CD4-positive, alpha-beta T cell (primary cell): Measurements from ENCODE around the gene RAD51B. TPM values are rescaled to one million over a fixed set of nuclear protein-coding genes. Genes with fewer than 3 reads are reported as not detected.

ENCODE experiments used
- ATAC-seq: fragments of 200-7000 bp; cut with Tn5 transposase; one replicate; pipeline ENCODE4 v1.10.0; 2022; ENCODE audit warnings: mild to moderate bottlenecking; ENCODE audit not compliant: poor library complexity
- CTCF ChIA-PET: fragments of 350-600 bp; sonication (Branson Sonifier 250); formaldehyde crosslinking; loops from one replicate; lab custom pipeline; 2021; ENCODE audit warnings: antibody characterized with exemption, inconsistent platforms; lab: Charles Lee
- POLR2A ChIA-PET: fragments of 350-600 bp; sonication (Branson Sonifier 250); formaldehyde crosslinking; loops from one replicate; lab custom pipeline; 2021; ENCODE audit warnings: antibody characterized with exemption, inconsistent platforms; lab: Charles Lee
- DNase-seq, 14 experiments: peaks; one replicate each; pipeline ENCODE4 v3.0.0-alpha.2; 2013 to 2020; ENCODE audit warnings: mixed read lengths in 2 of 14
- H3K27ac ChIP-seq, 2 donors: one replicate each; pipeline versions ENCODE4 v1.5.1 to v1.7.0; 2013; ENCODE audit warnings: low read length in 2 of 2, low read depth in 1 of 2, mild to moderate bottlenecking in 1 of 2
- H3K27me3 ChIP-seq, 2 experiments: 1 replicate in 1 of 2; 2 replicates in 1 of 2; pipeline versions ENCODE4 v1.6.1 to v1.7.0; 2013; ENCODE audit warnings: low read length in 2 of 2, control low read depth in 1 of 2, mild to moderate bottlenecking in 1 of 2, moderate library complexity in 1 of 2; ENCODE audit not compliant: insufficient read depth in 2 of 2, control insufficient read depth in 1 of 2
- H3K36me3 ChIP-seq: one replicate; pipeline ENCODE4 v1.6.1; 2013; ENCODE audit warnings: low read length, control low read depth; ENCODE audit not compliant: insufficient read depth
- H3K4me1 ChIP-seq: one replicate; pipeline ENCODE4 v1.6.1; 2013; ENCODE audit warnings: low read length, control low read depth; ENCODE audit not compliant: insufficient read depth
- H3K4me3 ChIP-seq: one replicate; pipeline ENCODE4 v1.5.1; 2013; ENCODE audit warnings: mild to moderate bottlenecking, low read length, moderate library complexity
- H3K9me3 ChIP-seq, 2 experiments: 1 replicate in 1 of 2; 2 replicates in 1 of 2; pipeline versions ENCODE4 v1.6.1 to v1.7.0; 2013; ENCODE audit warnings: low read length in 2 of 2, mild to moderate bottlenecking in 2 of 2, control low read depth in 1 of 2, moderate library complexity in 1 of 2; ENCODE audit not compliant: control insufficient read depth in 1 of 2, insufficient read depth in 1 of 2
- H3K27ac Mint-ChIP-seq: one replicate; pipeline ENCODE4 v1.8.0; 2020; ENCODE audit warnings: mixed read lengths
- H3K27me3 Mint-ChIP-seq: one replicate; pipeline ENCODE4 v1.8.0; 2021; ENCODE audit warnings: mixed read lengths
- H3K36me3 Mint-ChIP-seq: one replicate; pipeline ENCODE4 v1.8.0; 2021; ENCODE audit warnings: low read depth, mixed read lengths
- H3K4me1 Mint-ChIP-seq: one replicate; pipeline ENCODE4 v1.8.0; 2021; ENCODE audit warnings: low read depth, mixed read lengths
- H3K4me3 Mint-ChIP-seq: one replicate; pipeline ENCODE4 v1.8.0; 2020; ENCODE audit warnings: mild to moderate bottlenecking, mixed read lengths
- H3K9me3 Mint-ChIP-seq: one replicate; pipeline ENCODE4 v1.8.0; 2020; ENCODE audit warnings: mixed read lengths
- CTCF ChIP-seq: fragments of 200-600 bp; IDR thresholded peaks from one replicate; pipeline ENCODE4 v1.8.0; 2022; ENCODE audit warnings: antibody characterized with exemption, mild to moderate bottlenecking
- intact Hi-C, 2 experiments: fragments of 100-400 bp; cut with DNase I in 1 of 2; cut with micrococcal nuclease in 1 of 2; formaldehyde crosslinking; loops; one replicate each; pipeline versions ENCODE4 v1.15.1 to v1.9.0; 2023 to 2025; cut with DNase I, micrococcal nuclease
- total RNA-seq, 174 experiments: library from RNA in 2 of 174; stranded (reverse) in 2 of 174; gene quantifications; one replicate each; pipeline ENCODE4 v1.2.3 and lab custom pipeline; 2021 to 2026

The RAD51B gene
- total RNA-seq, 2 experiments from 2014 or later: 18.4 to 20.0 TPM

DNA sequence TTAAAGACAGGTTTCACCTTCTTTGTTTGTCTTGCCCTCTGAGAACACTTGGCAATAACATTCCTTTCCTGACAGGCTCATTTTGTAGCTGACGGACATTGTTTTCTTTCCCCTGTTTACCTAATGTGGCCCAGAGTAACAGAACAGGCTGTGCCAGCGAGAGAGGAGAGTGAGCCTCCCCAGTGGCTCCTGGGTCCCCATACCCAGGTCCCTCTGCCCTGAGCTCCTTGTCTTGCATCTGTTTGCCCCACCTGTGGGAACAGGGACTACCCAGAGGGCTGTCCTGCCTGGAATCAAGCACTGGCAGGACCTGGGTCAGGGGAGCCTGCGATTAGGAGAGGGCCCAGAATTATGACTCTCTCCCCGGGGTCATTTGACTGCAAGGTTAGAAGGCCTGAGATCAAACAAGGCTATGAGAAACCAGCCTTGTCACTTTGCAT is 750.4 kb downstream of the RAD51B start:
- no peaks in the 10 kb centered on the region for H3K27me3 Mint-ChIP-seq
- Histone ChIP-seq H3K27ac (no peak overlapping the region), H3K27me3 (no peaks in the 10 kb centered on the region), H3K9me3 (no peaks in the 10 kb centered on the region), H3K4me1 (peaks cover 10% of the 10 kb centered on the region), H3K4me3 (no peak overlapping the region), H3K36me3 (no peaks in the 10 kb centered on the region)
- DNase-seq (no peak), ATAC-seq (no peak)
- ChIA-PET CTCF (no interaction called here), POLR2A (no interaction called here)
- H3K4me3 Mint-ChIP-seq: no peak overlapping the region
- no peaks in the 10 kb centered on the region for H3K36me3 Mint-ChIP-seq
- H3K27ac Mint-ChIP-seq: no peak overlapping the region
- no peak for TF ChIP-seq CTCF
- no peaks in the 10 kb centered on the region for H3K9me3 Mint-ChIP-seq
- intact Hi-C loops: loop anchor here in 1 of 2 experiments (10.0 kb wide), 1 partner anchor 65 kb away; no protein-coding TSS in a partner anchor
- peaks cover 18% of the 10 kb centered on the region for H3K4me1 Mint-ChIP-seq

- Histone ChIP-seq H3K36me3 (no peaks in the 10 kb centered on the region), H3K27me3 (no peaks in the 10 kb centered on the region), H3K9me3 (no peaks in the 10 kb centered on the region), H3K4me3 (no peak overlapping the region), H3K27ac (no peak overlapping the region), H3K4me1 (peaks cover 2% of the 10 kb centered on the region)
- no peak for ATAC-seq
- intact Hi-C loops: no loop called here
- peaks cover 6% of the 10 kb centered on the region for H3K4me1 Mint-ChIP-seq
- ChIA-PET CTCF (no interaction called here), POLR2A (no interaction called here)
- DNase-seq: no peak
- TF ChIP-seq CTCF: no peak
- no peaks in the 10 kb centered on the region for H3K36me3 Mint-ChIP-seq
- H3K4me3 Mint-ChIP-seq: no peak overlapping the region
- no peaks in the 10 kb centered on the region for H3K9me3 Mint-ChIP-seq
- no peaks in the 10 kb centered on the region for H3K27me3 Mint-ChIP-seq
- no peak overlapping the region for H3K27ac Mint-ChIP-seq
Measured at GRCh38 chr14:68571114-68571591, 751.6 kb downstream of the RAD51B start.

DNA sequence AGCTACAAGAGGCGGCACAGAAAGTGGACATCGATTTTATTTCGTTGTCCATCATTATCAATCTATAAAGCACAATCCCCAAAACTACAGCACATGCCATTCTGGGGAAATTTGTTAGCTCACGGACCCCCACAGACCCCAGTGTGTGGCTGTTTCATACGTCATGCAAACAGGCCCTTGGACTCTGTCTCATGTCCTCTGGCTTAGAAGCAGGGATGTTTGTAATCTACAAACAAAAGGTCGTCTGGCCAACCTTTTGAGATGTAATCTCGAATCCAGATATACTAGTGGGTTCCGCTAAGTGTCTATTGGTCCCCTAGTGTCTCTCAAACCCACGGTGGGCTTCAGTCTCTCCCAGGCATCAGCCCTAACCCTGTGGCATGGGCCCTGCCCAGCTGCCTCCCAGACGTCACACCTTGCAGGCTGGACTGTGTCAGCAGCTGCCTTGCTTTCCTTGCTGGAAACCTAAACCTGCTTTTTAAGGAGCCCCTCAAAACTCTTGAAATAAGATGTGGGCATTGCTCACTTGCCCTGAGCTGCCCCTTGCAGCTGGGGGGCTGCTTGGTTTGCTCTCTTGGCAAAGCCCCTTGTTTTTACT is 752.4 kb downstream of the RAD51B start:
- Histone ChIP-seq H3K4me3 (no peak overlapping the region), H3K4me1 (peaks cover 2% of the 10 kb centered on the region), H3K27ac (no peak overlapping the region), H3K9me3 (no peaks in the 10 kb centered on the region), H3K36me3 (no peaks in the 10 kb centered on the region), H3K27me3 (no peaks in the 10 kb centered on the region)
- TF ChIP-seq CTCF: no peak
- POLR2A ChIA-PET: no interaction called here
- CTCF ChIA-PET: no interaction called here
- Mint-ChIP-seq H3K27ac (no peak overlapping the region), H3K4me1 (no peaks in the 10 kb centered on the region), H3K36me3 (no peaks in the 10 kb centered on the region), H3K4me3 (no peak overlapping the region), H3K9me3 (no peaks in the 10 kb centered on the region), H3K27me3 (no peaks in the 10 kb centered on the region)
- DNase-seq: no peak
- ATAC-seq: no peak
- intact Hi-C loops: no loop called here
